Vagina (tissue), 2 donors: ENCODE data around the gene GAS2L1. TPM values are rescaled to one million over a fixed set of nuclear protein-coding genes. Genes with fewer than 3 reads are reported as not detected.
"Not testable (repeated sequence)": the region's sequence is repeated elsewhere in the genome, so short reads cannot be mapped to it uniquely, and the experiment has no call there.

Experiments used
- DNase-seq, 2 donors: peaks; one replicate each; pipeline ENCODE4 v3.0.0-alpha.2; 2017; ENCODE audit errors: extremely low spot score in 2 of 2
- H3K27ac ChIP-seq: fragments of 200-600 bp; sonication (generic); one replicate; pipeline ENCODE4 v1.5.1; 2019
- H3K27me3 ChIP-seq: fragments of 200-600 bp; sonication (generic); one replicate; pipeline ENCODE4 v1.5.1; 2019
- H3K36me3 ChIP-seq, 2 donors: fragments of 200-600 bp; sonication (generic); one replicate each; pipeline ENCODE4 v1.5.1; 2017 to 2019
- H3K4me1 ChIP-seq: fragments of 200-600 bp; sonication (generic); one replicate; pipeline ENCODE4 v1.5.1; 2019
- H3K4me3 ChIP-seq, 2 donors: fragments of 200-600 bp; sonication (generic); 1 replicate in 1 of 2; 2 replicates in 1 of 2; pipeline ENCODE4 v1.5.1; 2016 to 2019
- H3K9me3 ChIP-seq: fragments of 200-600 bp; sonication (generic); one replicate; pipeline ENCODE4 v1.5.1; 2019
- CTCF ChIP-seq, 3 experiments: fragments of 450-650 bp in 2 of 3; fragments of 200-600 bp in 1 of 3; sonication (generic) in 1 of 3; IDR thresholded peaks; one replicate each; pipeline ENCODE4 v1.5.1; 2017 to 2019; ENCODE audit warnings: antibody characterized with exemption in 3 of 3, mild to moderate bottlenecking in 2 of 3, moderate library complexity in 2 of 3
- POLR2A ChIP-seq, 2 donors: fragments of 450-650 bp; IDR thresholded peaks; one replicate each; pipeline ENCODE4 v1.6.1; 2017; ENCODE audit warnings: antibody characterized with exemption in 2 of 2, mild to moderate bottlenecking in 2 of 2, moderate library complexity in 2 of 2
- POLR2AphosphoS5 ChIP-seq, 2 donors: sonication (generic); formaldehyde crosslinking; IDR thresholded peaks; one replicate each; pipeline ENCODE4 v1.9.0; 2017; ENCODE audit warnings: antibody characterized with exemption in 2 of 2, mild to moderate bottlenecking in 2 of 2, low read depth in 1 of 2; ENCODE audit not compliant: insufficient read depth in 1 of 2
- intact Hi-C: fragments of 100-400 bp; cut with DNase I; formaldehyde crosslinking; loops from one replicate; pipeline ENCODE4 v1.15.1; 2023
- microRNA-seq: library from miRNA; unstranded; fragments of <30 nt; microRNA quantifications from one replicate; pipeline ENCODE4, GENCODE V29; 2017; ENCODE audit warnings: borderline number of aligned reads, borderline replicate concordance
- small RNA-seq: library from RNA; depleted of rRNA; stranded (forward); fragments of <200 nt; gene quantifications from one replicate; pipeline ENCODE3, GENCODE V24; 2016
- total RNA-seq: library from RNA; depleted of rRNA; stranded (reverse); fragments of >200 nt; gene quantifications from one replicate; pipeline ENCODE4 v1.2.3, GENCODE V29; 2016

The GAS2L1 gene
- total RNA-seq, 1 donor from 2014 or later = 17.4 TPM

GRCh38 chr22:29352778-29353177 is 46.3 kb downstream of the GAS2L1 start:
- no peaks in the 10 kb centered on the region for H3K9me3 ChIP-seq
- no peak overlapping the region for H3K4me3 ChIP-seq
- no peak overlapping the region for H3K27ac ChIP-seq
- TF ChIP-seq CTCF (IDR thresholded peaks at IDR 0.05) (no peak), POLR2A (IDR thresholded peaks at IDR 0.05) (no peak), POLR2AphosphoS5 (IDR thresholded peaks at IDR 0.05; ENCODE audit: insufficient read depth in 1 of 2, low read depth in 1 of 2) (no peak)
- DNase-seq = no peak
- H3K4me1 ChIP-seq = no peaks in the 10 kb centered on the region
- H3K36me3 ChIP-seq = peaks cover 0 to 84% of the 10 kb centered on the region in 2 donors
- intact Hi-C loops = no loop called here
- no peaks in the 10 kb centered on the region for H3K27me3 ChIP-seq

- intact Hi-C loops = no loop called here
- Histone ChIP-seq H3K27ac (no peak overlapping the region), H3K27me3 (no peaks in the 10 kb centered on the region), H3K4me1 (no peaks in the 10 kb centered on the region), H3K36me3 (peaks cover 0 to 83% of the 10 kb centered on the region in 2 donors), H3K4me3 (no peak overlapping the region), H3K9me3 (no peaks in the 10 kb centered on the region)
- no peak for DNase-seq
- TF ChIP-seq POLR2AphosphoS5 (IDR thresholded peaks at IDR 0.05; ENCODE audit: insufficient read depth in 1 of 2, low read depth in 1 of 2) = no peak
- TF ChIP-seq CTCF (IDR thresholded peaks at IDR 0.05) = no peak
- no peak for TF ChIP-seq POLR2A (IDR thresholded peaks at IDR 0.05)
These were observed 46.8 kb downstream of the GAS2L1 start for GRCh38 chr22:29353286-29353685.

GRCh38 chr22:29353860-29354259 is 47.4 kb downstream of the GAS2L1 start:
- Histone ChIP-seq H3K9me3 (no peaks in the 10 kb centered on the region), H3K36me3 (peaks cover 0 to 84% of the 10 kb centered on the region in 2 donors), H3K27me3 (no peaks in the 10 kb centered on the region), H3K4me1 (no peaks in the 10 kb centered on the region), H3K4me3 (no peak overlapping the region), H3K27ac (no peak overlapping the region)
- no peak for DNase-seq
- intact Hi-C loops = no loop called here
- TF ChIP-seq CTCF (IDR thresholded peaks at IDR 0.05) = no peak

- H3K36me3 ChIP-seq = peaks cover 0 to 56% of the 10 kb centered on the region in 2 donors
These were observed 50.9 kb downstream of the GAS2L1 start for GRCh38 chr22:29357193-29357890.

GRCh38 chr22:29359469-29359868 is 53.0 kb downstream of the GAS2L1 start:
- no peak overlapping the region for H3K27ac ChIP-seq
- no peaks in the 10 kb centered on the region for H3K4me1 ChIP-seq
- H3K27me3 ChIP-seq = no peaks in the 10 kb centered on the region
- TF ChIP-seq POLR2A (IDR thresholded peaks at IDR 0.05) (no peak), POLR2AphosphoS5 (IDR thresholded peaks at IDR 0.05; ENCODE audit: insufficient read depth in 1 of 2, low read depth in 1 of 2) (no peak), CTCF (IDR thresholded peaks at IDR 0.05) (peak in 1 of 3 experiments; percentile 31)
- H3K9me3 ChIP-seq = no peaks in the 10 kb centered on the region
- no peak for DNase-seq
- intact Hi-C loops = loop anchor here (2.0 kb wide), 1 partner anchor 59 kb away; no protein-coding TSS in a partner anchor
- H3K4me3 ChIP-seq = no peak overlapping the region
- H3K36me3 ChIP-seq = peaks cover 0 to 35% of the 10 kb centered on the region in 2 donors

More at GRCh38 chr22:29357193-29357890, 50.9 kb downstream of the GAS2L1 start:
- intact Hi-C loops, H3K9me3 ChIP-seq, DNase-seq, H3K27me3 ChIP-seq, H3K4me1 ChIP-seq, H3K4me3 ChIP-seq, H3K27ac ChIP-seq: not testable (repeated sequence)

Small RNA genes within 50 kb of the gene (microRNA-seq; reads per million reads assigned to microRNA genes)
- gene MIR3653 = 11.0 reads per million, percentile 23 among the genes with 10 or more reads in this experiment

Small RNA genes within 50 kb of the gene (small RNA-seq; reads per million reads assigned to genes)
- gene MIR3653 = not detected

Other genes with a start within 250 kb of the GAS2L1 start
- gene C22orf31, start 244.8 kb upstream of the GAS2L1 start, total RNA-seq = not detected
- 24.6 TPM for gene KREMEN1, start 233.6 kb upstream of the GAS2L1 start, total RNA-seq
- gene EMID1, start 100.8 kb upstream of the GAS2L1 start, total RNA-seq = 2.5 TPM
- gene RHBDD3, start 38.7 kb upstream of the GAS2L1 start, total RNA-seq = 29.7 TPM
- 164 TPM for gene EWSR1, start 38.4 kb upstream of the GAS2L1 start, total RNA-seq
- not detected for gene RASL10A, start 9.0 kb downstream of the GAS2L1 start, total RNA-seq
- gene AP1B1, start 81.9 kb downstream of the GAS2L1 start, total RNA-seq = 60.9 TPM
- not detected for gene RFPL1, start 131.9 kb downstream of the GAS2L1 start, total RNA-seq
- gene NEFH, start 173.6 kb downstream of the GAS2L1 start, total RNA-seq = 4.2 TPM
- gene THOC5, start 247.1 kb downstream of the GAS2L1 start, total RNA-seq = 32.2 TPM